HepG2 (cell line): Measurements from ENCODE around the gene GSTCD. TPM values are rescaled to one million over a fixed set of nuclear protein-coding genes. Genes with fewer than 3 reads are reported as not detected.

Experiments used
- ARID3A ChIP-seq: IDR thresholded peaks from 2 replicates; pipeline ENCODE4 v1.6.1; 2012; ENCODE audit warnings: low read depth, low read length, improper control_type of control experiment
- CBX2 ChIP-seq, 2 experiments: fragments of 200-600 bp in 1 of 2; sonication (generic); formaldehyde crosslinking in 1 of 2; IDR thresholded peaks; 2 replicates each; pipeline versions ENCODE4 v1.7.0 to v1.8.1; 2018 to 2022; ENCODE audit warnings: low read depth in 2 of 2, low read length in 1 of 2, mild to moderate bottlenecking in 1 of 2, missing genetic modification reagents in 1 of 2
- GMEB1 ChIP-seq: sonication (generic); formaldehyde crosslinking; IDR thresholded peaks from 2 replicates; pipeline ENCODE4 v1.5.1; 2020; ENCODE audit warnings: missing genetic modification reagents, mild to moderate bottlenecking, borderline replicate concordance
- HNRNPL ChIP-seq: fragments of 200-400 bp; formaldehyde crosslinking; IDR thresholded peaks from 2 replicates; pipeline ENCODE4 v1.6.1; 2017; ENCODE audit warnings: mild to moderate bottlenecking, low read depth, low read length
- IKZF1 ChIP-seq: fragments of 450-650 bp; IDR thresholded peaks from 2 replicates; pipeline ENCODE4 v1.7.1; 2016
- JUN ChIP-seq: sonication (generic); formaldehyde crosslinking; IDR thresholded peaks from 2 replicates; pipeline ENCODE4 v1.4.0; 2020; ENCODE audit warnings: mild to moderate bottlenecking, missing genetic modification reagents
- MEIS1 ChIP-seq: sonication (generic); formaldehyde crosslinking; IDR thresholded peaks from 2 replicates; pipeline ENCODE4 v1.9.0; 2021; ENCODE audit warnings: mild to moderate bottlenecking, missing genetic modification reagents, moderate library complexity, borderline replicate concordance
- MTF2 ChIP-seq: sonication (generic); formaldehyde crosslinking; IDR thresholded peaks from 2 replicates; pipeline ENCODE4 v1.5.0; 2020; ENCODE audit warnings: missing genetic modification reagents, borderline replicate concordance
- PAWR ChIP-seq: sonication (generic); formaldehyde crosslinking; IDR thresholded peaks from 2 replicates; pipeline ENCODE4 v1.4.0; 2020; ENCODE audit warnings: missing genetic modification reagents, mild to moderate bottlenecking, borderline replicate concordance
- POLR2A ChIP-seq, 2 experiments: IDR thresholded peaks; 2 replicates each; pipeline ENCODE4 v1.6.1; 2011; ENCODE audit warnings: low read depth in 2 of 2, low read length in 2 of 2, mild to moderate bottlenecking in 1 of 2, moderate library complexity in 1 of 2; ENCODE audit not compliant: insufficient read depth in 1 of 2
- RFX1 ChIP-seq: fragments of 450-650 bp; IDR thresholded peaks from 2 replicates; pipeline ENCODE4 v1.6.1; 2017
- SP2 ChIP-seq: sonication (generic); formaldehyde crosslinking; IDR thresholded peaks from 2 replicates; pipeline ENCODE4 v1.5.1; 2020; ENCODE audit warnings: mild to moderate bottlenecking, missing genetic modification reagents
- TEAD3 ChIP-seq: optimal IDR thresholded peaks from 2 replicates; pipeline ENCODE3; 2016; ENCODE audit warnings: borderline replicate concordance
- ZBTB7A ChIP-seq: sonication (generic); formaldehyde crosslinking; IDR thresholded peaks from 2 replicates; pipeline ENCODE4 v1.8.0; 2022; ENCODE audit warnings: mild to moderate bottlenecking, missing genetic modification reagents
- ZNF510 ChIP-seq: sonication (generic); formaldehyde crosslinking; IDR thresholded peaks from 2 replicates; pipeline ENCODE4 v1.4.0; 2020; ENCODE audit warnings: low read depth, mild to moderate bottlenecking, missing genetic modification reagents
- ZNF619 ChIP-seq: sonication (generic); formaldehyde crosslinking; IDR thresholded peaks from 2 replicates; pipeline ENCODE4 v1.4.0; 2020; ENCODE audit warnings: mild to moderate bottlenecking, missing genetic modification reagents
- ZNF674 ChIP-seq: sonication (generic); formaldehyde crosslinking; IDR thresholded peaks from 2 replicates; pipeline ENCODE4 v1.5.0; 2020; ENCODE audit warnings: low read depth, mild to moderate bottlenecking, missing genetic modification reagents
- polyA plus RNA-seq, 8 experiments: library from polyadenylated mRNA; depleted of rRNA in 3 of 8; stranded (reverse) in 7 of 8; unstranded in 1 of 8; fragments of >200 nt; fragmentation: Illumina TruSeq in 4 of 8; extraction: Trizol in 4 of 8; gene quantifications; 2 replicates each; pipeline versions ENCODE4 v1.2.1 to v1.2.3, GENCODE V29; 2011 to 2016; ENCODE audit warnings: low read depth in 4 of 8, missing spikeins in 1 of 8, mixed read lengths in 1 of 8; ENCODE audit not compliant: insufficient read depth in 1 of 8
- total RNA-seq, 5 experiments: library from RNA; depleted of rRNA; stranded (reverse); fragments of >200 nt; fragmentation: Illumina TruSeq; extraction: Trizol; gene quantifications; 2 replicates each; pipeline ENCODE4 v1.2.3, GENCODE V29; 2016; ENCODE audit warnings: low read depth in 1 of 5
- TF ChIP-seq, protein P1 (sequence below): fragments of 450-650 bp; IDR thresholded peaks from 2 replicates; pipeline ENCODE4 v1.6.1; 2016
- TF ChIP-seq, protein P2 (sequence below): sonication (generic); formaldehyde crosslinking; IDR thresholded peaks from 2 replicates; pipeline ENCODE4 v1.5.1; 2020; ENCODE audit warnings: mild to moderate bottlenecking, missing genetic modification reagents, moderate library complexity

Gene GSTCD
- total and polyA plus RNA-seq, 2 of the 13 experiments (the other 11 are each of a cell fraction or from before 2014, with no cell fraction given), result 7.9 to 30.8 TPM

GRCh38 chr4:105708181-105709080 lies at the start of gene GSTCD, which contains the start of gene INTS12 (continued):
- TF ChIP-seq, protein P1, sequence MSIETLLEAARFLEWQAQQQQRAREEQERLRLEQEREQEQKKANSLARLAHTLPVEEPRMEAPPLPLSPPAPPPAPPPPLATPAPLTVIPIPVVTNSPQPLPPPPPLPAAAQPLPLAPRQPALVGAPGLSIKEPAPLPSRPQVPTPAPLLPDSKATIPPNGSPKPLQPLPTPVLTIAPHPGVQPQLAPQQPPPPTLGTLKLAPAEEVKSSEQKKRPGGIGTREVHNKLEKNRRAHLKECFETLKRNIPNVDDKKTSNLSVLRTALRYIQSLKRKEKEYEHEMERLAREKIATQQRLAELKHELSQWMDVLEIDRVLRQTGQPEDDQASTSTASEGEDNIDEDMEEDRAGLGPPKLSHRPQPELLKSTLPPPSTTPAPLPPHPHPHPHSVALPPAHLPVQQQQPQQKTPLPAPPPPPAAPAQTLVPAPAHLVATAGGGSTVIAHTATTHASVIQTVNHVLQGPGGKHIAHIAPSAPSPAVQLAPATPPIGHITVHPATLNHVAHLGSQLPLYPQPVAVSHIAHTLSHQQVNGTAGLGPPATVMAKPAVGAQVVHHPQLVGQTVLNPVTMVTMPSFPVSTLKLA, result no peak
- TF ChIP-seq IKZF1, result no peak
- TF ChIP-seq MEIS1 (CRISPR knock-in tag), result peak; percentile 86
- TF ChIP-seq ZNF510 (CRISPR knock-in tag), result peak; percentile 93
- TF ChIP-seq JUN, result peak; percentile 85
- TF ChIP-seq MTF2 (CRISPR knock-in tag), result peak; percentile 71; the same call in 1 of the 2 replicates
- no peak for TF ChIP-seq RFX1
- TF ChIP-seq ZBTB7A (CRISPR knock-in tag), result peak; percentile 45; the same call in 1 of the 2 replicates
- peak; percentile 46; the same call in 1 of the 2 replicates for TF ChIP-seq PAWR (CRISPR knock-in tag)
- TF ChIP-seq TEAD3 (CRISPR knock-in tag), result peak; percentile 81
- TF ChIP-seq GMEB1 (CRISPR knock-in tag), result peak; percentile 82; the same call in 1 of the 2 replicates
- peak; percentile 53; the same call in 1 of the 2 replicates for TF ChIP-seq ARID3A
- no peak; the same call in 1 of the 2 replicates for TF ChIP-seq CBX2 (IDR thresholded peaks at IDR 0.05; ENCODE audit: low read depth, low read length)
- no peak for TF ChIP-seq CBX2 (CRISPR knock-in tag; IDR thresholded peaks at IDR 0.05; ENCODE audit: low read depth)
- no peak for TF ChIP-seq ZNF619 (CRISPR knock-in tag)
- TF ChIP-seq SP2 (CRISPR knock-in tag), result peak; percentile 72
- TF ChIP-seq POLR2A (IDR thresholded peaks at IDR 0.05; ENCODE audit: insufficient read depth in 1 of 2, low read depth in 2 of 2, low read length in 2 of 2), result peak; percentile 90 to 91
- 0 out of 2 replicates have a peak, but pooled peaks have one; percentile 57 for TF ChIP-seq ZNF674
- TF ChIP-seq, protein P2, sequence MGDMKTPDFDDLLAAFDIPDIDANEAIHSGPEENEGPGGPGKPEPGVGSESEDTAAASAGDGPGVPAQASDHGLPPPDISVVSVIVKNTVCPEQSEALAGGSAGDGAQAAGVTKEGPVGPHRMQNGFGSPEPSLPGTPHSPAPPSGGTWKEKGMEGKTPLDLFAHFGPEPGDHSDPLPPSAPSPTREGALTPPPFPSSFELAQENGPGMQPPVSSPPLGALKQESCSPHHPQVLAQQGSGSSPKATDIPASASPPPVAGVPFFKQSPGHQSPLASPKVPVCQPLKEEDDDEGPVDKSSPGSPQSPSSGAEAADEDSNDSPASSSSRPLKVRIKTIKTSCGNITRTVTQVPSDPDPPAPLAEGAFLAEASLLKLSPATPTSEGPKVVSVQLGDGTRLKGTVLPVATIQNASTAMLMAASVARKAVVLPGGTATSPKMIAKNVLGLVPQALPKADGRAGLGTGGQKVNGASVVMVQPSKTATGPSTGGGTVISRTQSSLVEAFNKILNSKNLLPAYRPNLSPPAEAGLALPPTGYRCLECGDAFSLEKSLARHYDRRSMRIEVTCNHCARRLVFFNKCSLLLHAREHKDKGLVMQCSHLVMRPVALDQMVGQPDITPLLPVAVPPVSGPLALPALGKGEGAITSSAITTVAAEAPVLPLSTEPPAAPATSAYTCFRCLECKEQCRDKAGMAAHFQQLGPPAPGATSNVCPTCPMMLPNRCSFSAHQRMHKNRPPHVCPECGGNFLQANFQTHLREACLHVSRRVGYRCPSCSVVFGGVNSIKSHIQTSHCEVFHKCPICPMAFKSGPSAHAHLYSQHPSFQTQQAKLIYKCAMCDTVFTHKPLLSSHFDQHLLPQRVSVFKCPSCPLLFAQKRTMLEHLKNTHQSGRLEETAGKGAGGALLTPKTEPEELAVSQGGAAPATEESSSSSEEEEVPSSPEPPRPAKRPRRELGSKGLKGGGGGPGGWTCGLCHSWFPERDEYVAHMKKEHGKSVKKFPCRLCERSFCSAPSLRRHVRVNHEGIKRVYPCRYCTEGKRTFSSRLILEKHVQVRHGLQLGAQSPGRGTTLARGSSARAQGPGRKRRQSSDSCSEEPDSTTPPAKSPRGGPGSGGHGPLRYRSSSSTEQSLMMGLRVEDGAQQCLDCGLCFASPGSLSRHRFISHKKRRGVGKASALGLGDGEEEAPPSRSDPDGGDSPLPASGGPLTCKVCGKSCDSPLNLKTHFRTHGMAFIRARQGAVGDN (CRISPR knock-in tag), result peak; percentile 96
- TF ChIP-seq HNRNPL, result no peak
